ENCODE data around the gene PCYT2. TPM values are rescaled to one million over a fixed set of nuclear protein-coding genes. Genes with fewer than 3 reads are reported as not detected.

PCYT2 gene
- total and polyA plus RNA-seq, 9 of the 15 experiments (the other 6 are each of a cell fraction or from before 2014, with no cell fraction given) = 0.92 to 134 (median 82.5) TPM

DNA sequence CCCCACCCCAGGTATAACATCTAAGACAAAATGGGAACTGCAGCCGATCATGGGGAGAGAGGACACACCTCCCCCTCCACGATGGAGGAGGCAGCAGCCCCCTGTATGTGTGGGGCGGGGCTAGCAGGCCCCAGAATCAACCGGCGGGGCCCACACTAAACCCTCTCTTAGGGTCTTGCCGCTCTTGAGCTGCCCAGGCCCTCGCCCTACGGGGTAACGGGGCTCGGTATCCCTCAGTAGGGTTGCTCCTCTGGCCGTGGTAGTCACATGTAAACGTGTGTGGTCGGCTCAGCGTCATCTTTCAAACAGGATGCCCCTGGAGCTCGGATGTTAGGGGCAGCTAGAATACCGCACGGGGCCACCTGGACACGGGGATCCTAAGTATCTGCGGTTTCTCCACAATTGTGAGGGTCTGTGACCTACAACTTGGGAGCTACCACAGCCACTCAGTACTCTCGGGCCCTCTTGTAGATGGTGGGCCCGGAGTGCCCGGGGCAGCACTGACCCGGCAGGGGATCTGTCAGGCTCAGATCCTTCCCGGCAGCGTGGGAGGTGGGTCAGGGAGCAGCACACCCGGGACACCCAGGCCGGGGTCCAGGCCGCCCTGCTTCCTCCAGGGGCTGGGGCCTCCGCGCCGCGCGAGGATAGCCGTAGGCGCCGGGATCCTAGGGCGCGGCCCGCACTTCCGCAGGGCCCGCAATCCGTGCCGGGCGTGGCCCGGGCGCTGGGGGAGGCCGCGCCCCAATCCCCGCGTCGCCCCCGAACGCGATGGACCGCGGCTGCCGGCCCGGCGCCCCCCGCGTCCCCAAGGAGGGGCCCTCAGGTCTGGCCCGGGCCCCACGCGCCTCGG lies 40.8 kb downstream of the PCYT2 start (continued):
- TF ChIP-seq ADNP (tag; IDR thresholded peaks at IDR 0.05) = no peak
- no peak for TF ChIP-seq RBM39 (optimal IDR thresholded peaks at IDR 0.05; ENCODE audit: low read depth, low read length)
- no peak for TF ChIP-seq ZNF717 (CRISPR knock-in tag; IDR thresholded peaks at IDR 0.05)
- no peak for TF ChIP-seq ZNF3 (CRISPR knock-in tag; IDR thresholded peaks at IDR 0.05)
- TF ChIP-seq, protein P1, sequence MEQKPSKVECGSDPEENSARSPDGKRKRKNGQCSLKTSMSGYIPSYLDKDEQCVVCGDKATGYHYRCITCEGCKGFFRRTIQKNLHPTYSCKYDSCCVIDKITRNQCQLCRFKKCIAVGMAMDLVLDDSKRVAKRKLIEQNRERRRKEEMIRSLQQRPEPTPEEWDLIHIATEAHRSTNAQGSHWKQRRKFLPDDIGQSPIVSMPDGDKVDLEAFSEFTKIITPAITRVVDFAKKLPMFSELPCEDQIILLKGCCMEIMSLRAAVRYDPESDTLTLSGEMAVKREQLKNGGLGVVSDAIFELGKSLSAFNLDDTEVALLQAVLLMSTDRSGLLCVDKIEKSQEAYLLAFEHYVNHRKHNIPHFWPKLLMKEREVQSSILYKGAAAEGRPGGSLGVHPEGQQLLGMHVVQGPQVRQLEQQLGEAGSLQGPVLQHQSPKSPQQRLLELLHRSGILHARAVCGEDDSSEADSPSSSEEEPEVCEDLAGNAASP (IDR thresholded peaks at IDR 0.05) = no peak
- TF ChIP-seq, protein P2, sequence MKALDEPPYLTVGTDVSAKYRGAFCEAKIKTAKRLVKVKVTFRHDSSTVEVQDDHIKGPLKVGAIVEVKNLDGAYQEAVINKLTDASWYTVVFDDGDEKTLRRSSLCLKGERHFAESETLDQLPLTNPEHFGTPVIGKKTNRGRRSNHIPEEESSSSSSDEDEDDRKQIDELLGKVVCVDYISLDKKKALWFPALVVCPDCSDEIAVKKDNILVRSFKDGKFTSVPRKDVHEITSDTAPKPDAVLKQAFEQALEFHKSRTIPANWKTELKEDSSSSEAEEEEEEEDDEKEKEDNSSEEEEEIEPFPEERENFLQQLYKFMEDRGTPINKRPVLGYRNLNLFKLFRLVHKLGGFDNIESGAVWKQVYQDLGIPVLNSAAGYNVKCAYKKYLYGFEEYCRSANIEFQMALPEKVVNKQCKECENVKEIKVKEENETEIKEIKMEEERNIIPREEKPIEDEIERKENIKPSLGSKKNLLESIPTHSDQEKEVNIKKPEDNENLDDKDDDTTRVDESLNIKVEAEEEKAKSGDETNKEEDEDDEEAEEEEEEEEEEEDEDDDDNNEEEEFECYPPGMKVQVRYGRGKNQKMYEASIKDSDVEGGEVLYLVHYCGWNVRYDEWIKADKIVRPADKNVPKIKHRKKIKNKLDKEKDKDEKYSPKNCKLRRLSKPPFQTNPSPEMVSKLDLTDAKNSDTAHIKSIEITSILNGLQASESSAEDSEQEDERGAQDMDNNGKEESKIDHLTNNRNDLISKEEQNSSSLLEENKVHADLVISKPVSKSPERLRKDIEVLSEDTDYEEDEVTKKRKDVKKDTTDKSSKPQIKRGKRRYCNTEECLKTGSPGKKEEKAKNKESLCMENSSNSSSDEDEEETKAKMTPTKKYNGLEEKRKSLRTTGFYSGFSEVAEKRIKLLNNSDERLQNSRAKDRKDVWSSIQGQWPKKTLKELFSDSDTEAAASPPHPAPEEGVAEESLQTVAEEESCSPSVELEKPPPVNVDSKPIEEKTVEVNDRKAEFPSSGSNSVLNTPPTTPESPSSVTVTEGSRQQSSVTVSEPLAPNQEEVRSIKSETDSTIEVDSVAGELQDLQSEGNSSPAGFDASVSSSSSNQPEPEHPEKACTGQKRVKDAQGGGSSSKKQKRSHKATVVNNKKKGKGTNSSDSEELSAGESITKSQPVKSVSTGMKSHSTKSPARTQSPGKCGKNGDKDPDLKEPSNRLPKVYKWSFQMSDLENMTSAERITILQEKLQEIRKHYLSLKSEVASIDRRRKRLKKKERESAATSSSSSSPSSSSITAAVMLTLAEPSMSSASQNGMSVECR (CRISPR knock-in tag; IDR thresholded peaks at IDR 0.05) = no peak
- TF ChIP-seq, protein P3, sequence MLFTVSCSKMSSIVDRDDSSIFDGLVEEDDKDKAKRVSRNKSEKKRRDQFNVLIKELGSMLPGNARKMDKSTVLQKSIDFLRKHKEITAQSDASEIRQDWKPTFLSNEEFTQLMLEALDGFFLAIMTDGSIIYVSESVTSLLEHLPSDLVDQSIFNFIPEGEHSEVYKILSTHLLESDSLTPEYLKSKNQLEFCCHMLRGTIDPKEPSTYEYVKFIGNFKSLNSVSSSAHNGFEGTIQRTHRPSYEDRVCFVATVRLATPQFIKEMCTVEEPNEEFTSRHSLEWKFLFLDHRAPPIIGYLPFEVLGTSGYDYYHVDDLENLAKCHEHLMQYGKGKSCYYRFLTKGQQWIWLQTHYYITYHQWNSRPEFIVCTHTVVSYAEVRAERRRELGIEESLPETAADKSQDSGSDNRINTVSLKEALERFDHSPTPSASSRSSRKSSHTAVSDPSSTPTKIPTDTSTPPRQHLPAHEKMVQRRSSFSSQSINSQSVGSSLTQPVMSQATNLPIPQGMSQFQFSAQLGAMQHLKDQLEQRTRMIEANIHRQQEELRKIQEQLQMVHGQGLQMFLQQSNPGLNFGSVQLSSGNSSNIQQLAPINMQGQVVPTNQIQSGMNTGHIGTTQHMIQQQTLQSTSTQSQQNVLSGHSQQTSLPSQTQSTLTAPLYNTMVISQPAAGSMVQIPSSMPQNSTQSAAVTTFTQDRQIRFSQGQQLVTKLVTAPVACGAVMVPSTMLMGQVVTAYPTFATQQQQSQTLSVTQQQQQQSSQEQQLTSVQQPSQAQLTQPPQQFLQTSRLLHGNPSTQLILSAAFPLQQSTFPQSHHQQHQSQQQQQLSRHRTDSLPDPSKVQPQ (CRISPR knock-in tag; IDR thresholded peaks at IDR 0.05; ENCODE audit: borderline replicate concordance) = no peak
- TF ChIP-seq ZNF583 (CRISPR knock-in tag; IDR thresholded peaks at IDR 0.05) = no peak
- no peak; the same call in 1 of the 2 replicates for TF ChIP-seq ZFX (CRISPR knock-in tag; IDR thresholded peaks at IDR 0.05)
- TF ChIP-seq, protein P4, sequence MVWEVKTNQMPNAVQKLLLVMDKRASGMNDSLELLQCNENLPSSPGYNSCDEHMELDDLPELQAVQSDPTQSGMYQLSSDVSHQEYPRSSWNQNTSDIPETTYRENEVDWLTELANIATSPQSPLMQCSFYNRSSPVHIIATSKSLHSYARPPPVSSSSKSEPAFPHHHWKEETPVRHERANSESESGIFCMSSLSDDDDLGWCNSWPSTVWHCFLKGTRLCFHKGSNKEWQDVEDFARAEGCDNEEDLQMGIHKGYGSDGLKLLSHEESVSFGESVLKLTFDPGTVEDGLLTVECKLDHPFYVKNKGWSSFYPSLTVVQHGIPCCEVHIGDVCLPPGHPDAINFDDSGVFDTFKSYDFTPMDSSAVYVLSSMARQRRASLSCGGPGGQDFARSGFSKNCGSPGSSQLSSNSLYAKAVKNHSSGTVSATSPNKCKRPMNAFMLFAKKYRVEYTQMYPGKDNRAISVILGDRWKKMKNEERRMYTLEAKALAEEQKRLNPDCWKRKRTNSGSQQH (CRISPR knock-in tag; IDR thresholded peaks at IDR 0.05) = no peak
- TF ChIP-seq ZNF24 (IDR thresholded peaks at IDR 0.05) = no peak
- no peak for TF ChIP-seq CBX2 (IDR thresholded peaks at IDR 0.05; ENCODE audit: insufficient read depth, low read length, poor library complexity, severe bottlenecking)
- TF ChIP-seq NR4A1 (CRISPR knock-in tag; IDR thresholded peaks at IDR 0.05) = no peak
- no peak for TF ChIP-seq NR4A1 (tag; IDR thresholded peaks at IDR 0.05)
